ENCODE measurements around the gene TMEM176B.

TMEM176B gene

GRCh38 chr7:150806863-150807262 lies 6.7 kb upstream of the TMEM176B start:
- H3K4me3 ChIP-seq (ENCODE audit: control insufficient read depth, low read depth, low read length): no peak overlapping the region
- TF ChIP-seq CTCF (IDR thresholded peaks at IDR 0.05; ENCODE audit: control insufficient read depth, insufficient read depth, low read depth, low read length, missing control alignments): no peak
- no peak for DNase-seq (ENCODE audit: low read depth)

- H3K4me3 ChIP-seq (ENCODE audit: control insufficient read depth, low read depth, low read length): no peak overlapping the region
- no peak for DNase-seq (ENCODE audit: low read depth)
- TF ChIP-seq CTCF (IDR thresholded peaks at IDR 0.05; ENCODE audit: control insufficient read depth, insufficient read depth, low read depth, low read length, missing control alignments): no peak
These were observed 6.3 kb upstream of the TMEM176B start for GRCh38 chr7:150806454-150806853.

- no peak for TF ChIP-seq CTCF (IDR thresholded peaks at IDR 0.05; ENCODE audit: control insufficient read depth, insufficient read depth, low read depth, low read length, missing control alignments)
- no peak for DNase-seq (ENCODE audit: low read depth)
- no peak overlapping the region for H3K4me3 ChIP-seq (ENCODE audit: control insufficient read depth, low read depth, low read length)
These were observed 5.7 kb upstream of the TMEM176B start for GRCh38 chr7:150805864-150806263.

- TF ChIP-seq CTCF (IDR thresholded peaks at IDR 0.05; ENCODE audit: control insufficient read depth, insufficient read depth, low read depth, low read length, missing control alignments): no peak
- H3K4me3 ChIP-seq (ENCODE audit: control insufficient read depth, low read depth, low read length): no peak overlapping the region
- no peak for DNase-seq (ENCODE audit: low read depth)
These were observed 4.6 kb upstream of the TMEM176B start for GRCh38 chr7:150804802-150805201.

- no peak for TF ChIP-seq CTCF (IDR thresholded peaks at IDR 0.05; ENCODE audit: control insufficient read depth, insufficient read depth, low read depth, low read length, missing control alignments)
- H3K4me3 ChIP-seq (ENCODE audit: control insufficient read depth, low read depth, low read length): no peak overlapping the region
- no peak for DNase-seq (ENCODE audit: low read depth)
These were observed 3.1 kb upstream of the TMEM176B start for GRCh38 chr7:150803161-150803860.

GRCh38 chr7:150801946-150802771 lies 2.0 kb upstream of the TMEM176B start:
- H3K4me3 ChIP-seq (ENCODE audit: control insufficient read depth, low read depth, low read length): no peak overlapping the region
- DNase-seq (ENCODE audit: low read depth): no peak
- TF ChIP-seq CTCF (IDR thresholded peaks at IDR 0.05; ENCODE audit: control insufficient read depth, insufficient read depth, low read depth, low read length, missing control alignments): no peak

All from AG09309 (cell line).